Measurements from ENCODE around the gene OAT. TPM values are rescaled to one million over a fixed set of nuclear protein-coding genes. Genes with fewer than 3 reads are reported as not detected.

Gene OAT
- total and polyA plus RNA-seq, 8 donors: 26.1 to 243 (median 69.4) TPM

DNA sequence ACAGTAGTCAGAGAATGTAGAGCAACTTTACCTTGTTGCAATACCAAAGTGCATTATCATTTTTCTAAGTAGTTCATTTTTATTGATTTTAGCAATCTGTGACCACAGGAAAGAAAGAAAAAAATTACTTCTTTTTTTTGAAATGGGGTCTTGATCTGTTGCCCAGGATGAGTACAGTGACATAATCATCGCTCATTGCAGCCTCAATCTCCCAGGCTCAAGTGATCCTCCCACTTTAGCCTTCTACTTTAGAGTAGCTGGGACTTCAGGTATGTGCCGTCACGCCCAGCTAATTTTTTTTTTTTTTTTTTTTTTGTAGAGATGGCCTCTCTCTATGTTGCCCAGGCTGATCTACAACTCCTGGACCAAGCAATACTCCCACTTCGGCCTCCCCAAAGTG is 11.4 kb upstream of the OAT start:
- 72 to 87% (median 85%) methylated on average over 4 of the region's 4 CpGs for WGBS, 5 donors
- intact Hi-C loops (cut with DNase I; ENCODE audit: low total_unique reads): no loop called here
- peaks cover 0 to 17% (median 4%) of the 10 kb centered on the region in 3 donors for H3K27me3 ChIP-seq
- TF ChIP-seq POLR2A (IDR thresholded peaks at IDR 0.05) (no peak), POLR2AphosphoS5 (IDR thresholded peaks at IDR 0.05) (no peak), EP300 (IDR thresholded peaks at IDR 0.05) (no peak)
- TF ChIP-seq, protein P1, sequence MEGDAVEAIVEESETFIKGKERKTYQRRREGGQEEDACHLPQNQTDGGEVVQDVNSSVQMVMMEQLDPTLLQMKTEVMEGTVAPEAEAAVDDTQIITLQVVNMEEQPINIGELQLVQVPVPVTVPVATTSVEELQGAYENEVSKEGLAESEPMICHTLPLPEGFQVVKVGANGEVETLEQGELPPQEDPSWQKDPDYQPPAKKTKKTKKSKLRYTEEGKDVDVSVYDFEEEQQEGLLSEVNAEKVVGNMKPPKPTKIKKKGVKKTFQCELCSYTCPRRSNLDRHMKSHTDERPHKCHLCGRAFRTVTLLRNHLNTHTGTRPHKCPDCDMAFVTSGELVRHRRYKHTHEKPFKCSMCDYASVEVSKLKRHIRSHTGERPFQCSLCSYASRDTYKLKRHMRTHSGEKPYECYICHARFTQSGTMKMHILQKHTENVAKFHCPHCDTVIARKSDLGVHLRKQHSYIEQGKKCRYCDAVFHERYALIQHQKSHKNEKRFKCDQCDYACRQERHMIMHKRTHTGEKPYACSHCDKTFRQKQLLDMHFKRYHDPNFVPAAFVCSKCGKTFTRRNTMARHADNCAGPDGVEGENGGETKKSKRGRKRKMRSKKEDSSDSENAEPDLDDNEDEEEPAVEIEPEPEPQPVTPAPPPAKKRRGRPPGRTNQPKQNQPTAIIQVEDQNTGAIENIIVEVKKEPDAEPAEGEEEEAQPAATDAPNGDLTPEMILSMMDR (IDR thresholded peaks at IDR 0.05): no peak
- H3K4me3 ChIP-seq: no peak overlapping the region
- no peaks in the 10 kb centered on the region for H3K36me3 ChIP-seq
- H3K4me1 ChIP-seq: no peaks in the 10 kb centered on the region
- DNase-seq: no peak
- no peaks in the 10 kb centered on the region for H3K9me3 ChIP-seq
- no peak overlapping the region for H3K27ac ChIP-seq

DNA sequence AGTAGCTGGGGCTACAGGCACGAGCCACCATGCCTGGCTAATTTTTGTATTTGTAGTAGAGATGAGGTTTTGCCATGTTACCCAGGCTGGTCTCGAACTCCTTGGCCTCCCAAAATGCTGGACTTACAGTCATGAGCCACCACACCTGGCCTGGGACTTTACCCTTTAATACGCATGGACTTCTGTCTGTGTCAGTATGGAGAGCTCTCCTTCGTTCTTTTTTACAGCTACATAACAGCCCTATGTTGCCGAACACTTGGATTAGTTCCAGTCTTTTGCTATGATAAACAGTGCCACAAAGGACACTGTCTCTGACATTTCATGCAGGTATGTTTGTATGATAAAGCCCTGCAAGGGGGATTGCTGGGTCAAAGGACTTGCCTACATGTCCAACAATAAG is 10.9 kb upstream of the OAT start:
- Histone ChIP-seq H3K36me3 (no peaks in the 10 kb centered on the region), H3K4me1 (no peaks in the 10 kb centered on the region), H3K27ac (no peak overlapping the region), H3K4me3 (no peak overlapping the region), H3K27me3 (peaks cover 0 to 17% (median 4%) of the 10 kb centered on the region in 3 donors), H3K9me3 (no peaks in the 10 kb centered on the region)
- TF ChIP-seq POLR2A (IDR thresholded peaks at IDR 0.05) (no peak), EP300 (IDR thresholded peaks at IDR 0.05) (no peak), POLR2AphosphoS5 (IDR thresholded peaks at IDR 0.05) (no peak)
- TF ChIP-seq, protein P1 (IDR thresholded peaks at IDR 0.05): no peak
- 47 to 68% (median 55%) methylated on average over 5 of the region's 5 CpGs for WGBS, 5 donors
- DNase-seq: peak in 1 of 2 donors; percentile 36
- intact Hi-C loops (cut with DNase I; ENCODE audit: low total_unique reads): no loop called here

DNA sequence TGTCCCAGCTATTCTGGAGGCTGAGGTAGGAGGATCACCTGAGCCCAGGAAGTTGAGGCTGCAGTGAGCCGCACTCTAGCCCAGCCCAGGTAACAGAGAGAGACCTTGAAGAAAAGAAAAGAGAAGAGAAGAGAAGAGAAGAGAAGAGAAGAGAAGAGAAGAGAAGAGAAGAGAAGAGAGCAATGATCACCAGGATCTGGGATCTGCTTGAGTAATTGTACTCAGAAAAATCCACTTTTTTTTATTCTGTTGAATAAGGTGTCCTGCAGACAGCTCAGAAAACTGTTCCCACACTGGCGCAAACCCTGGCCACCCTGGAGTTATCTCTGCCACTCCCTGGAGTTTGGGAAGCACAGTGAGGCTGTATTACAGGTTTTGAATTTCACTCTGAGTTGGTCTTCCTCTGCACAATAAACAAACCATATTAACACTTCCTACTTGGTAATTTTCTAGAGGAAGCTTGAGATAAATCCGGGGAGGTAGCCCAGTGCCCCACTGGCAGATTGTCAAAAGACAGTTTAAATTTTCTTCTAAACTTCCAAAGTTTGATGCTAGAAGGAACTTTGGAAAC is 9.6 kb upstream of the OAT start:
- Histone ChIP-seq H3K36me3 (no peaks in the 10 kb centered on the region), H3K27ac (no peak overlapping the region), H3K9me3 (no peaks in the 10 kb centered on the region), H3K4me1 (no peaks in the 10 kb centered on the region), H3K27me3 (peaks cover 0 to 17% (median 4%) of the 10 kb centered on the region in 3 donors), H3K4me3 (no peak overlapping the region)
- intact Hi-C loops (cut with DNase I; ENCODE audit: low total_unique reads): no loop called here
- WGBS, 5 donors: 29 to 44% (median 34%) methylated on average over 3 of the region's 3 CpGs
- DNase-seq: peak; percentile 7 to 28
- TF ChIP-seq POLR2AphosphoS5 (IDR thresholded peaks at IDR 0.05) (no peak), EP300 (IDR thresholded peaks at IDR 0.05) (no peak), POLR2A (IDR thresholded peaks at IDR 0.05) (no peak)
- TF ChIP-seq, protein P1 (IDR thresholded peaks at IDR 0.05): no peak

DNA sequence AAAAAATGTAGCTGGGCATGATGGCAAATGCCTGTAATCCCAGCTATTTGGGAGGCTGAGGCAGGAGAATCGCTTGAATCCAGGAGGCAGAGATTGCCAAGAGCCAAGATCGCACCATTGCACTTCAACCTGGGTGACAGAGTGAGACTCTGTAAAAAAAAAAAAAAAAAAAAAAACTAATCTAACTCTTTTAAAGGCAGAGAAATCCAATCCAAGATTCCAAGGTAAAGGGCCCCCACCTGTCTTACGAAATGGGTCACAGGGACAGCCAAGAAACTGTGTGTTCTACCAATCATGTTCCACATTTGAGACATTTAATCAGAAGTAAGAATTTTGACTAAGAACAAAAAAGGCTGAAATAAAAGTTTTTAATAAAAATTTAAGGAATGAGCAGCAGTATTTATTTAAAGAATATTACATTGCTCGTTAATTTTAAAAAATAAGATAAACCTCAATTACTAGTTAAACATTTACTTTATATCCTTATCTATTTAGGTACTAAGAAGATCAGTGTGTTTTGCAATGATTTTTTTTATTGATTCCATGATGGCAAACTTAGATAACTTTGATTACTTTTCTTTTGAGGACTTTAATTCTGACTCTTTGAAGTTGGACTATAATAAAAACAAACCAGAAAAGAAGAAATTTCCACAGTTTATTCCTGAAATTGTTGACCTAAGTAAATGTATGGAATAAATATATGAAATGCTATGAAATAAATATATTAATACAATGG is 6.7 kb upstream of the OAT start:
- Histone ChIP-seq H3K4me1 (peaks cover 0 to 3% (median 0%) of the 10 kb centered on the region in 4 donors), H3K9me3 (no peaks in the 10 kb centered on the region), H3K27me3 (peaks cover 0 to 17% (median 4%) of the 10 kb centered on the region in 3 donors), H3K36me3 (no peaks in the 10 kb centered on the region), H3K4me3 (no peak overlapping the region), H3K27ac (no peak overlapping the region)
- 53 to 75% (median 59%) methylated on average over 4 of the region's 4 CpGs for WGBS, 5 donors
- peak in 1 of 2 donors; percentile 5 for DNase-seq
- no peak for TF ChIP-seq EP300 (IDR thresholded peaks at IDR 0.05)
- TF ChIP-seq, protein P1 (IDR thresholded peaks at IDR 0.05): no peak
- intact Hi-C loops (cut with DNase I; ENCODE audit: low total_unique reads): no loop called here

Data from stomach (tissue), 9 donors.